GM19328 (cell line): ENCODE results near the gene SLC35F2.
"Not testable (repeated sequence)": the region's sequence is repeated elsewhere in the genome, so short reads cannot be mapped to it uniquely, and the experiment has no call there.

Experiments
- ATAC-seq: cut with Tn5 transposase; IDR thresholded peaks from one replicate; pipeline ENCODE4 v1.9.1; 2021; ENCODE audit warnings: mild to moderate bottlenecking, moderate library complexity; ENCODE audit not compliant: unreplicated experiment

The SLC35F2 gene, protein sequence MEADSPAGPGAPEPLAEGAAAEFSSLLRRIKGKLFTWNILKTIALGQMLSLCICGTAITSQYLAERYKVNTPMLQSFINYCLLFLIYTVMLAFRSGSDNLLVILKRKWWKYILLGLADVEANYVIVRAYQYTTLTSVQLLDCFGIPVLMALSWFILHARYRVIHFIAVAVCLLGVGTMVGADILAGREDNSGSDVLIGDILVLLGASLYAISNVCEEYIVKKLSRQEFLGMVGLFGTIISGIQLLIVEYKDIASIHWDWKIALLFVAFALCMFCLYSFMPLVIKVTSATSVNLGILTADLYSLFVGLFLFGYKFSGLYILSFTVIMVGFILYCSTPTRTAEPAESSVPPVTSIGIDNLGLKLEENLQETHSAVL

DNA sequence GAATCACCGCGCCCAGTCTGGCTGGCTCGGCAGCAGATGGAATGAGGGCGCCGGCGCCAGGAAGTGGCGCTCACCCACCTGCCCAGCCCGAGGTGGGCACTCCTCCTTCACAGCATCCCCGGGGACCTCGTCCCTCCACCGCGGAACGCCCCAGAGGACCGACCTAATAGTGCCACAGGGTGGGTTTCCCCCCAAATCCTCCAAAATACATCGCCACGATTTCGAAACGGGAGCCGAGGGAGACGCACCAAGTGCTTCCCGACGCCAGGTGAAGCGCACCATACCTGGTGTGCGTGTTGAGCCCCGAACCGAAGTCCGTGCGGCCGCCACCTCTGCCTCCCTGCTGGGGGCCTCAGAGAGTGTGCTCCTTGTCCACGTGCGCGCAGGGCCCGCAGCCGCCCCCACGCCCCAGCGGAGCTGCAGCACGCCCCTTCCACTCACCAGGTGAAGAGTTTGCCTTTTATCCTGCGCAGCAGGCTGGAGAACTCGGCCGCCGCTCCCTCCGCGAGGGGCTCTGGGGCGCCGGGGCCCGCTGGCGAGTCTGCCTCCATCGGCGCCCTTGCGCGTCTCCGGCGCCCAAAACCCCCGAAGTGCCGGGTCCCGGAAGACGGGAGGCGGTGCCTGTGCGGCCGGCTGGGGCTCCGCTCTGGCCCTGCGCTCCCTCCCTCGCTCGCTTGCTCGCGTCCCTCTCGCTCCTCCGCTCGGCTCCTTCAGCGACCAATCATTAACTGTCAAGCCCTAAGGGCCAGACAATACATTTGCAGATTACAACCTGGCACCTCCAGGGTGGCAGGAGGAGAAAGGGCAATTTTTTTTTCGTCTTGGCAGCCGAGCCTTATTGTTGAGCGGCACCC lies at the start of gene SLC35F2:
Gene SLC35F2 (minus strand): TSS at position 571 of the 854 bp plus-strand sequence. CDS start 20 bp downstream, at position 551.
- peak; percentile 90 for ATAC-seq

DNA sequence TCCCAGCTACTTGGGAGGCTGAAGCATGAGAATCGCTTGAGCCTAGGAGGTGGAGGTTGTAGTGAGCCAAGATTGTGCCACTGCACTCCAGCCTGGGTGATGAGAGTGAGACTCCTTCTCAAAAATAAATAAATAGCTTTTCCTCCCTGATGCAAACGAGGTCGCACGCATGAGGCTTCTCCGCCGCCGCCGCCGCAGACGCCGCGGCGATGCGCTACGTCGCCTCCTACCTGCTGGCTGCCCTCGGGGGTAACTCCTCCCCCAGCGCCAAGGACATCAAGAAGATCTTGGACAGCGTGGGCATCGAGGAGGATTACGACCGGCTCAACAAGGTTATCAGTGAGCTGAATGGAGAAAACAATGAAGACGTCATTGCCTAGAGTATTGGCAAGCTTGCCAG lies 49.6 kb upstream of the SLC35F2 start:
- no peak for ATAC-seq

DNA sequence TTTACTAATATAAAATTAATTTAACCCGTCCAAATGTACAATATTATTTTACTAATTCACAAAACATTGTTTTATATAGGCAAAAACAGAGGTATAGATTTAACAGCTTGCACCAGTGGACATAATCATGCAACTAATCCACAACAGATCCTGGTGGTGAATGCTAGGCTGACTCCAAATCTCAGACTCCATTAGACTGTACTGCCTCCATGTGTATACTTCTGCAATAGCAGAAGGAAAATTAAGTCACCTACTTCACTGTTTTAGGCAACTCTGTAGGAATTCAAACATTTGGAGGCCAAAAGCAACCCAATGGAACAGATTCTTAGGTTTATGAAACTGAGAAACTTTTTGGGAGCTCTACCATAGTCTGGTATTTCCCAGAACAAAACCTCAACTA lies 39.7 kb upstream of the SLC35F2 start:
- no peak for ATAC-seq

DNA sequence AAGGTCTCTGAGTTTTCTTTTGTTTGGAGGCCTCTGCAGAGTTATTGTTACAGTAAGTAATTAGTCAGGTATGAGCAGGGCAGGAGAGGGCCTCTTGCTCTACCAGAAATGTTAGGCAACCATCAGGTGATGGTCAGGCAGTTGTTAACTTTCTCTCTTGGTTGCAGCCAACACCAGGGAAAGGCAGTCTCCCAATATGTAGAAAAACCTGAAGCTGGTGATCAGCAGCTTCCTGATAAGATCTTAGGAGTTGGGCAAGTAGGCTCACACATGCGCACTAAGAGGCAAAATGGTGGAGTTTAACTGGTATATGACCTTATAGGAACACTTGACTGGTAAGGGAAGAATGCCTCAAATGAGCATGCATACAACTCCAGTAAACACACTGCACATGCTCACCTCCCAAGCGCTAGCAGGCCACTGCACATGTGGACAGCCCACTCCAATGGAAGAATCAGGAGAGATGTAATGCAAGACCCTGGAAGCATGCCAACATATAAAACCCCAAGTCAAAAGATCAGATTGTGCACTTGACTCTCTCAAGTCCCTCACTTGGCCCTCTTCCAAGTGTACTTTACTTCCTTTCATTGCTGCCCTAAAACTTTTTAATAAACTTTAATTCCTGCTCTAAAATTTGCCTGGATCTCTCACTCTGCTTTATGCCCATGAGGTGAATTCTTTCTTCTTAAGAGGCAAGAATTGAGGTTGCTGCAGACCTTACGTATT lies 23.7 kb upstream of the SLC35F2 start:
- ATAC-seq = no peak

DNA sequence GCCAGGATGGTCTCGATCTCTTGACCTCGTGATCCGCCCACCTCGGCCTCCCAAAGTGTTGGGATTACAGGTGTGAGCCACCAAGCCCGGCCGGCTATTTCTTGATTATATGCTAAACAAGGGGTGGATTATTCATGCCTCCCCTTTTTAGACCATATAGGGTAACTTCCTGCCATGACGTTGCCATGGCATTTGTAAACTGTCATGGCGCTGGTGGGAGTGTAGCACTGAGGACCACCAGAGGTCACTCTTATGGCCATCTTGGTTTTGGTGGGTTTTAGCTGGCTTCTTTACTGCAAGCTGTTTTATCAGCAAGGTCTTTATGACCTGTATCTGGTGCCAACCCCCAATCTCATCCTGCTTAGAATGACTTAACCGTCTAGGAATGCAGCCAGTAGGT lies 22.9 kb upstream of the SLC35F2 start:
- ATAC-seq = not testable (repeated sequence)

DNA sequence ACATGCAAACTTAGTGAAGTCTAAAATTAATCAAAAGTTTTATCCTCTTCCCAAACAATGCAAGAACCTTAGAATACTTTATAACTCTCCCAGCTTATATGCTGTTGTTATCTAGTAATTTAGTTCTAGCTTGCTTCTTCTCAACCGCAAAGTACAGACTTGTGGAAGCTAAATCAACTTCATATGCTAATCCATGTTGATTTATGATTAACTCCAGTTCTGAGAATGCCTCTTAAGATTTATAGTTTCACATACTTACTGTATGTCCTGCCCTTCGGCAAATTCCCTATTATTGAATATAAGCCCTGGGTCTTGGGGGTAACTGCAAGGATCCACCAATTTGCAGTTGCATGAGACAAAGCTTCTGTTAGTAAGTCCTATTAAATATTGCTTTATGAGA lies 17.6 kb upstream of the SLC35F2 start:
- no peak for ATAC-seq

DNA sequence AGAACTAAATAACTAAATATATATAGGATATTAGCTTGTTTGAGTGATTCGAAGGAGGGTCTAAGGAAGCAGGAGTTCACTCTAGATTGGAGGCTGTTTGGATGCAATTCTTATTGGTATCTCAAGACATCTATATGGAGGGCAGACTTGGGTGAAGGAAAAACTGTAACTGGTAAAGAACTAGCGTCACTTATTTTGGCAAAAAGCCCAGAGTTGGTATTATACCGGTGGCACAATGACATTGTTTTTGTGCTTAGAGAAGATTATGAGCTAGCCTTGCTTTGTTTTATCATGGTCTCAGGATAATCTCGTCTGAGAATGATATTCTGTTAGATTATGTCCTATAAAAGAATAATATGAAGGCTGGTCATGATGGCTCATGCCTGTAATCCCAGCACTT lies 6.0 kb upstream of the SLC35F2 start:
- no peak for ATAC-seq

DNA sequence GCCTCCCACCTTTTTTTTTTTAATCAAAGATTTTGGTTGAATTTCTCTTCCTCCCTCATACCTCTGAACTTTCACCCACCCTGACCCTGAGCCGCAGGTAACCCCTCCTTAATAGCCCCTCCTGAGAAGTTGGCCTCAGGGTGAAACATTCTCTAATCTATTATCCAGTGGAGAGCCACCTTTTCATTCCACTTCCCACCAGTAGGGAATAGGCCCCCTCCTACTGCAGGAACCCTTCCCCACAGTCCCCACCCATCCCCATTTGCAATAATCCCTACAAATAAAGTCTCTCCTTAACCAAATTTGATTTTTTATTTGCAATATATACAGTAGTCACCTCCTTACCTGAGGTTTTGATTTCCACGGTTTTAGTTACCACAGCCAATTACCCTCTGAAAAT lies 2.1 kb upstream of the SLC35F2 start:
- ATAC-seq = no peak

DNA sequence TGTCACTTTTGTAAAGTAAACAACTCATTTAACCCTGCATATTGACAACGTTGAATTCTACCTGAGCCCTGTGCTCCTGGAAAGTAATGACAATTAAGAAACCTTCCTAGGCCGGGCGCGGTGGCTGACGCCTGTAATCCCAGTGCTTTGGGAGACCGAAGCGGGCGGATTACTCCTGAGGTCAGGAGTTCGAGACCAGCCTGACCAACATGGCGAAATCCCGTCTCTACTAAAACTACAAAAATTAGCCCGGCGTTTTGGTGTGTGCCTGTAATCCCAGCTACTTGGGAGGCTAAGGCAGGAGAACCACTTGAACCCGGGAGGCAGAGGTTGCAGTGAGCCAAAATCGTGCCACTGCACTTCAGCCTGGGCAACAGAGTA lies 1.6 kb upstream of the SLC35F2 start:
- not testable (repeated sequence) for ATAC-seq

DNA sequence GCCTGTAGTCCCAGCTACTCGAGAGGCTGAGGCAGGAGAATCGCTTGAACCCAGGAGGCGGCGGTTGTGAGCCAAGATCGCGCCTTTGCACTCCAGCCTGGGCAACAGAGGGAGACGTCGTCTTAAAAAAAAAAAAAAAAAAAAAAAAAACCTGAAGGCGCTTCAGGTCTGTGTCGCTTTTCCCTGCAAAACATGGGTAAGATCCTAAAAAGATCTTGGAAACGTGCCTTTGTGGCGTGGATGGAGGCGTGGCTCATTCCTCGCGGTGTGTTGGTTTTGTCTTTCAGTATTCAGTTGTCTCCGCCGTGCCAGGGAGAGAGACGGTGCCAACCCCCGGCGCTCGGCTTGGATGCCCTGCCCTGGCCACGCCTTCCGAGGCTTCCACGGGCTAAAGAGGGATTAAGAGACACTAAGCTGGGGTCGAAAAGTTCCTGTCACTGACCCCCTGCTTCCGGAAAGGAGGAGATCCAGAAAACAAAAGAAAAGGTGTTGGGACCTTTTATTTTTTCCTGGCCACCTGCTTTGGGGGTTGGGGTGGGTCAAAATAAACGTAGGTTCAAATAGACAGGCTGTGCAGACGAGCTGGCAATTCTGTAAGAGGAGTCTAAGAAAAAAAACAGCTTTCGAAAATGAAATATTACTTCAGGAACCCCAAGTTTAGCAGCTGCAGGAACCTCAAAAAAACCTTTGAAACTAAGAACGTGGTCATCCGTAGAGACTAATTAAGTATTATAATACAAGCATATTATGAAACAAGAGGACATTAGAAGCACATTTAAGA lies 1.1 kb upstream of the SLC35F2 start:
- ATAC-seq = no peak

DNA sequence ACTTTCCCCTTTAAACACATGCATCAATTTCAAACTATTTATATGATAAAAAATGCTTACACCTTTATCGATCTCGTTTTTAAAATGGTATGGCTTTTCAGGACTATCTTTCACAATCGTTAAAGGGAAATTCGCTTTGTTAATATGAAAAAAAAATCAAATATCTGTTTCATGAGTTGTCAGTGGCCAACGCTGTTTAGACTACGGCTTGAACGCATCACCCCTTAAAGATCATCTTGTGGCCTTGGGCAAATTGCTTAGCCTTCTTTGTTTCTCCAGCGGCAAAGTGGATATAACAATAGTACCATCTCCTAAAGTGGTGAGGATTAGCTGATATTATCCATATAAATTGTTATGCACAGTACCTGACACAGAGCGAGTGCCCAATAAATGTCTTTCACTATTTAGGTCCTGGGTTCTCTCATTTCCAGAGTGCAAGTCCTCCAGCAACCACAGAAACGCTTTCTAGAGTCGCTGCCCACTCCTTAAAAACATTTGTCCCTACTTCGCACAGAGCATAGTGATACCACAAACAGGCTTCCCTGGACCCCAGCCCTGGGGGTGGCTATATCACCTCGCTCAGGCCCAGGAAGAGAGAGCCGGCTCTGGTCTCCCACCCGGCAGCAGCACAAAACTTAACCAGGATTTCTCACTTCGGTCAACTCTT lies 904 bp downstream of the SLC35F2 start:
- no peak for ATAC-seq

DNA sequence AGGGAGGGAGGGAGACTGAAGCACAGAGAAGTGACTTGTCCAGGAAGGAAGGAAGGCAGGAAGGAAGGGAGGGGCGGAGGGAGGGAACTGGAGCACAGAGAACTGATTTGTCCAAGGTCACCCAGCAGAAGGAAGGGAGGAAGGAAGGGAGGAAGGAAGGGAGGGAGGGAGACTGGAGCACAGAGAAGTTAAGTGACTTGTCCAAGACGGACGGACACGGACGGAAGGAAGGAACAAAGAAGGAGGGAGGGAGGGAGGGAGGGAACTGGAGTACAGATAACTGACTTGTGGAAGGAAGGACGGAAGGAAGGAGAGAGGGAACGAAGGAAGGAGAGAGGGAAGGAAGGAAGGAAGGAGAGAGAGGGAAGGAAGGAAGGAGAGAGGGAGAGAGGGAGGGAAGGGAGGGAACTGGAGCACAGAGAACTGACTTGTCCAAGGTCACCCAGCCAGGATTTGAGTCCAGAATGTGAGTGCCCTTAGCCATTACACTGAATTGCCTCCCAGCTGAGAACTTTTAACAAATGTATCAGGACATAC lies 1.5 kb downstream of the SLC35F2 start:
- ATAC-seq = no peak

DNA sequence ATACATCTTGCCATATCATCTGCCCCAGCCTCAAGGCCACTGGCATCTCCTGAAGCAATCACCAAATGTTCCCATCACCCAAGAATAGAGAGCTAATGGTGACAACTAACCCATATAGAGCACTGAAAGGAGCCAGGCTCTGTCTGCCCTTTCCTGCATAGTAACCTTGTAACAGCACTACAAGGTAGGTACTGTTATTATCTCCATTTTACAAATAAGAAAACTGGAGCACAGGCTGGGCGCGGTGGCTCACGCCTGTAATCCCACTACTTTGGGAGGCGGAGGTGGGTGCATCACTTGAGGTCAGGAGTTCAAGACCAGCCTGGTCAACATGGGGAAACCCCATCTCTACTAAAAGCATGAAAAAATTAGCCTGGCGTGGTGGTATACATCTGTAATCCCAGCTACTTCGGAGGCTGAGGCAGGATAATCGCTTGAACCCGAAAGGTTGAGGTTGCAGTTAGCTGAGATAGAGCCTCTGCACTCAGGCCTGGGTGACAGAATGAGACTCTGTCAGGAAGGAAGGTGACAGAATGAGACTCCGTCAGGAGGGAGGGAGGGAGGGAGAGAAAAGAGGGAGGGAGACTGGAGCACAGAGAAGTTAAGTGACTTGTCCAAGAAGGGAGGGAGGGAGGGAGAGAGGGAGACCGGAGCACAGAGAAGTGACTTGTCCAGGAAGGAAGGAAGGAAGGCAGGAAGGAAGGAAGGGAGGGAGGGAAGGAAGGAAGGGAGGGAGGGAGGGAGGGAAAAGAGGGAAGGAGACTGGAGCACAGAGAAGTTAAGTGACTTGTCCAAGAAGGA lies 2.2 kb downstream of the SLC35F2 start:
- no peak for ATAC-seq

DNA sequence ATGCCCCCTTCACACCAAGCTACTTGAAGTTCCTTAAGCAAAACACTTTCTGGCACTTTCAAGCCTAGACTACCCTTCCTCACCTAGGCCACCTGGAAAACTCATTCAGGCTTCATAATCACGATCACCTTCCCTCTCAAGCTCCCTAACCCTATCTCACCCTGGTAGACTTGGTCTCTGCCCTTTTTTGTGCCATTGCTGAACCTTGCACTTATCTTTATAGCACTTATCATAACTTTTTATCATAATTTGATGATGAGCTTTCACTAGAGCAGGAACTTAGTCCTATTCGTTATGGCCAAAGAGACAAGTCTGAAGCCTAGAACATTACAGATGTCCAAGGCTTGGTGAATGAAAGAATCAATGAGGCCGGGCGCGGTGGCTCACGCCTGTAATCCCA lies 5.5 kb downstream of the SLC35F2 start:
- no peak for ATAC-seq

DNA sequence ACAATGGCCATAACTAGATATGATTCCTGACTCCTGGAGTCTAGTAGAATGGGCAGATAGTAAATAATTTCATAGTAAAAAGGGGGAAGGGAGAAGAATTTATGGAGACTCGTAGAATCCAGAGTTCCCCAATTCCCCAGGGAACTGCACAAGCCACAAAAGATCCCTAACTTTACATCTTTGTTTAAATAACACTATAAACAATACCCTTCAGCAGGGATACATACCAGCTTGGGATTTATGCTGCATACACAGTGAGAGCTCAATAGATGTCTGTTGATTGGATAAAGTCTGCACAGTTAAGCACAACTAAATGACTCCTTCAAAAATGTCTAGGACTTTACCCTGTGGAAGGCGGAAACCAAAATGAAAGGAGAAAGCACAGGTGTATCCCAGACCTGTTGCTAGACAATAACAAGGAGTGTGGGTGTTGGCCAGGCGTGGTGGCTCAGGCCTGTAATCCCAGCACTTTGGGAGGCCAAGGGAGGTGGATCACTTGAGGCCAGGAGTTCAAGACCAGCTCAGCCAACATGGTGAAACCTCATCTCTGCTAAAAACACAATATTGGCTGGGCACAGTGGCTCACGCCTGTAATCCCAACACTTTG lies 6.8 kb downstream of the SLC35F2 start:
- ATAC-seq = no peak

DNA sequence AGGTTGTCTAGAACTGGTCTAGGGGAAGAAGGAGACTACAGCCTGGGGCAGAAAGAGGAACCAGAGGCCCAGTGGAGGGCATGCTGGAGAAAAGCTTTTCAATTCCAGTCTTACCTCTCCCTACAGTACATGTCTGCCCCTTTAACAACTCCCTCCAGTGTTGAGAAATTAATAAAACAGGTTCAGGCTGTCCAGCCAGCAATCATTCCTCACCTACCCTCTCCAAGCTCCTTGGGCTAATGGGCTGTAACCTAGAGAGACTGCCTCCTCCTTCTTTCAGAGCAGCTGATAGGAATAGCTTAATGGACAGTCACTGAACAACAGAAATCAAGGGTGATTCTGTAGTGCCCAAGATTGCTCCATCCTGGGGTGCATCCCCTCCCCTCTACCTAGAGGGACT lies 8.8 kb downstream of the SLC35F2 start:
- no peak for ATAC-seq

DNA sequence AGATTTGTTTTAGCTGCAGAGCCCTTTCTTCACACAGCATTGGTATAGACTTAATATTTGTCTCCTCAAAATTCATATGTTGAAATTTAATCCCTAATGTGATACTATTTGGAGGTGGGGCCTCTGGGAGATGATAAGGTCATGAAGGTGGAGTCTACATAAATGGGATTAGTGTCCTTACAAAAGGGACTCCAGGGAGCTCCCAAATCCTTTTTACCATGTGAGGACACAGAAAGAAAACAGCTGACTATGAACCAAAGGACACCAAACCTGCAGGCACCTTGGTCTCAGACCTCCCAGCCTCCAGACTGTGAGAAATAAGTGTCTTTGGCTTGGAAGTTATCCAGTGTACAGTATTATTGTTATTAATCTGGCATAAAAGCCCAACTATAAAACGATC lies 10.2 kb downstream of the SLC35F2 start:
- ATAC-seq = no peak

DNA sequence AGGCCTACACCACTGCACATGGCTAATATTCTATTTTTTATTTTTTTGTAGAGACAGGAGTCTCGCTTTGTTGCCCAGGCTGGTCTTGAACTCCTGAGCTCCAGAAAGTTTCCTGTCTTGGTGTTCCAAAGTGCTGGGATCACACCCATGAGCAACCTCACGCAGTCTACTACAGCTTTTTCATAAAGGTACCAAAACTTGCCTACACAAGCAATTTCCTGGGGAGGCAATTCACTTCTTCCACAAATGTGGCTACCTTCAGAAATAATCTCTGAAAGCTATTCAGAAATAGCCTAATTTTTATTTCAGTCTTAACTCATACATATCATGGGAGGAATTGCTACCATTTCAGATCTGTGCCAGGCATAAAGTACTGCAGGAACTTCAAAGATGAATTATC lies 11.4 kb downstream of the SLC35F2 start:
- no peak for ATAC-seq

DNA sequence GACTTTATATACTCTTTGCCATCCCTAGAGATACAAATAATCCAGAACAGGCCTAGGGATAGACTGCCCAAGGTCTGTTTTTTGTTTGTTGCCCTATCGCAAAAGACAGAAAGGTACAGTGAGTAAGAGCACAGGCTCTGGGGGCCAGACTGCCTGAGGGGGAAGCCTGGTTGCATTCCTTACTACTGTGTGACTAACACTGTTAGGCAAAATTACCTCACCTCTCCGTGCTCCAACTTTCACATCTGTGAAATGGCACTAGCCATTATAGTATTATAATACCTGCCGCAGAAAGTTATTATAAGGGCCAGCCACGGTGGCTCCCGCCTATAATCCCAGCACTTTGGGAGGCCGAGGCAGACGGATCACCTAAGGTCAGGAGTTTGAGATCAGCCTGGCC lies 14.5 kb downstream of the SLC35F2 start:
- no peak for ATAC-seq
